IMR-90 (cell line): Measurements from ENCODE around the gene KRTAP4-16. TPM values are rescaled to one million over a fixed set of nuclear protein-coding genes. Genes with fewer than 3 reads are reported as not detected.
"Not testable (repeated sequence)": the region's sequence is repeated elsewhere in the genome, so short reads cannot be mapped to it uniquely, and the experiment has no call there.

Experiments
- ATAC-seq: fragments of 200-7000 bp; cut with Tn5 transposase; 2 replicates; pipeline ENCODE4 v1.9.1; 2020; ENCODE audit warnings: low read depth, mild to moderate bottlenecking, moderate library complexity
- BruUV-seq: library from RNA; stranded (reverse); fragments of 400-500 nt; replicated peaks from 2 replicates; lab custom pipeline; 2021; lab: Mats Ljungman, UMichigan
- CTCF ChIA-PET: fragments of 300-600 bp; formaldehyde crosslinking; extraction: SDS; loops from one replicate; lab custom pipeline; 2021; ENCODE audit warnings: antibody characterized with exemption; lab: Yijun Ruan, JAX
- POLR2A ChIA-PET: fragments of 300-600 bp; sonication (Branson Sonifier 250); formaldehyde crosslinking; loops from one replicate; lab custom pipeline; 2022; ENCODE audit warnings: antibody characterized with exemption; ENCODE audit not compliant: unreplicated experiment; lab: Charles Lee
- DNase-seq: peaks from one replicate; pipeline ENCODE4 v3.0.0; 2013
- H2AFZ ChIP-seq: replicated peaks from 2 replicates; pipeline ENCODE3; 2013; ENCODE audit warnings: low read length, mild to moderate bottlenecking; ENCODE audit not compliant: poor library complexity
- H2AK5ac ChIP-seq: 2 replicates; pipeline ENCODE4 v1.6.1; 2013; ENCODE audit warnings: low read depth, low read length, inconsistent platforms
- H2AK9ac ChIP-seq: replicated peaks from 2 replicates; pipeline ENCODE3; 2013; ENCODE audit warnings: mild to moderate bottlenecking, low read depth, low read length, moderate library complexity; ENCODE audit not compliant: poor library complexity
- H2BK120ac ChIP-seq: 2 replicates; pipeline ENCODE4 v1.6.1; 2013; ENCODE audit warnings: low read depth, low read length, inconsistent platforms
- H2BK15ac ChIP-seq: 3 replicates; pipeline ENCODE4 v1.6.1; 2013; ENCODE audit warnings: low read depth, low read length, inconsistent platforms
- H2BK20ac ChIP-seq: 2 replicates; pipeline ENCODE4 v1.6.1; 2013; ENCODE audit warnings: low read depth, mild to moderate bottlenecking, inconsistent platforms, low read length, moderate library complexity
- H2BK5ac ChIP-seq: 2 replicates; pipeline ENCODE4 v1.6.1; 2013; ENCODE audit warnings: mild to moderate bottlenecking, low read depth, low read length, inconsistent platforms; ENCODE audit not compliant: poor library complexity, severe bottlenecking
- H3K14ac ChIP-seq: replicated peaks from 2 replicates; pipeline ENCODE4 v1.6.1; 2013; ENCODE audit warnings: low read depth, low read length, inconsistent platforms
- H3K18ac ChIP-seq: 2 replicates; pipeline ENCODE4 v1.6.1; 2013; ENCODE audit warnings: low read depth, low read length, control low read depth
- H3K23ac ChIP-seq: 2 replicates; pipeline ENCODE4 v1.6.1; 2013; ENCODE audit warnings: low read depth, low read length, inconsistent platforms
- H3K27ac ChIP-seq: 2 replicates; pipeline ENCODE4 v1.5.1; 2013; ENCODE audit warnings: mild to moderate bottlenecking, control low read depth, low read length; ENCODE audit not compliant: insufficient read depth
- H3K27me3 ChIP-seq: 2 replicates; pipeline ENCODE4 v1.6.1; 2013; ENCODE audit warnings: low read length; ENCODE audit not compliant: control insufficient read depth, insufficient read depth
- H3K36me3 ChIP-seq: 2 replicates; pipeline ENCODE4 v1.6.1; 2013; ENCODE audit warnings: low read length, mixed read lengths; ENCODE audit not compliant: control insufficient read depth, insufficient read depth
- H3K4ac ChIP-seq: 2 replicates; pipeline ENCODE4 v1.6.1; 2013; ENCODE audit warnings: low read depth, low read length, inconsistent platforms
- H3K4me1 ChIP-seq: 2 replicates; pipeline ENCODE4 v1.6.1; 2013; ENCODE audit warnings: low read length, mixed read lengths; ENCODE audit not compliant: control insufficient read depth, insufficient read depth
- H3K4me2 ChIP-seq: 2 replicates; pipeline ENCODE4 v1.6.1; 2013; ENCODE audit warnings: low read depth, mild to moderate bottlenecking, control low read depth, low read length, moderate library complexity
- H3K4me3 ChIP-seq: 2 replicates; pipeline ENCODE4 v1.5.1; 2013; ENCODE audit warnings: low read depth, mild to moderate bottlenecking, control low read depth, low read length, moderate library complexity; ENCODE audit not compliant: insufficient read depth
- H3K56ac ChIP-seq: 2 replicates; pipeline ENCODE4 v1.6.1; 2013; ENCODE audit warnings: low read length, inconsistent platforms; ENCODE audit not compliant: insufficient read depth; ENCODE audit errors: extremely low read depth
- H3K79me1 ChIP-seq, 2 experiments: 2 replicates each; pipeline ENCODE4 v1.6.1; 2013; ENCODE audit warnings: low read length in 2 of 2, inconsistent platforms in 1 of 2, low read depth in 1 of 2
- H3K9ac ChIP-seq: 2 replicates; pipeline ENCODE4 v1.6.1; 2013; ENCODE audit warnings: low read depth, low read length, control low read depth
- H3K9me1 ChIP-seq: 2 replicates; pipeline ENCODE4 v1.6.1; 2013; ENCODE audit warnings: low read length, inconsistent platforms; ENCODE audit not compliant: insufficient read depth
- H3K9me3 ChIP-seq: 2 replicates; pipeline ENCODE4 v1.6.1; 2013; ENCODE audit warnings: low read length; ENCODE audit not compliant: control insufficient read depth, insufficient read depth
- H4K20me1 ChIP-seq: 2 replicates; pipeline ENCODE4 v1.6.1; 2013; ENCODE audit warnings: low read length, inconsistent platforms; ENCODE audit not compliant: insufficient read depth
- H4K5ac ChIP-seq: 2 replicates; pipeline ENCODE4 v1.6.1; 2013; ENCODE audit warnings: mild to moderate bottlenecking, low read depth, low read length, control low read depth
- H4K8ac ChIP-seq, 2 experiments: 2 replicates each; pipeline ENCODE4 v1.6.1; 2013; ENCODE audit warnings: low read depth in 2 of 2, low read length in 2 of 2, control low read depth in 1 of 2, inconsistent platforms in 1 of 2
- H4K91ac ChIP-seq: 2 replicates; pipeline ENCODE4 v1.6.1; 2013; ENCODE audit warnings: low read depth, low read length, inconsistent platforms; ENCODE audit not compliant: insufficient read depth
- BHLHE40 ChIP-seq: fragments of 150-350 bp; IDR thresholded peaks from 2 replicates; pipeline ENCODE4 v1.6.1; 2016; ENCODE audit warnings: mild to moderate bottlenecking, low read depth, low read length
- CEBPB ChIP-seq: IDR thresholded peaks from 2 replicates; pipeline ENCODE4 v1.6.1; 2012; ENCODE audit warnings: low read depth, low read length, improper control_type of control experiment
- WGBS, 2 experiments: methylation state at CpG; one replicate each; pipeline versions ENCODE4 v1.1.5 to v1.1.7; 2013; ENCODE audit warnings: missing lambda C conversion rate in 2 of 2; ENCODE audit not compliant: insufficient read length in 1 of 2; ENCODE audit errors: extremely low coverage in 2 of 2; 5-methylcytosine and 5-hydroxymethylcytosine counted together
- dilution Hi-C: fragments of 300-500 bp; cut with HindIII; formaldehyde crosslinking; loops from one replicate; pipeline ENCODE4 v1.14.3; 2018; ENCODE audit warnings: low sequenced_read_pairs; ENCODE audit not compliant: unreplicated experiment
- in situ Hi-C: fragments of 300-500 bp; cut with MboI; formaldehyde crosslinking; loops from 3 replicates; pipeline ENCODE4 v1.14.3; 2019; ENCODE audit warnings: low sequenced_read_pairs, inconsistent platforms, mixed read lengths
- intact Hi-C: fragments of 100-400 bp; cut with micrococcal nuclease; formaldehyde crosslinking; loops from 2 replicates; pipeline ENCODE4 v1.10.0; 2022
- polyA plus RNA-seq, 3 experiments: library from polyadenylated mRNA; depleted of rRNA; stranded (reverse); fragments of >200 nt; gene quantifications; 2 replicates each; pipeline ENCODE4 v1.2.3, GENCODE V29; 2012; ENCODE audit warnings: low replicate concordance in 1 of 3
- total RNA-seq: library from RNA; depleted of rRNA; stranded (reverse); fragments of >200 nt; gene quantifications from 2 replicates; pipeline ENCODE4 v1.2.3, GENCODE V29; 2012

The KRTAP4-16 gene
- total and polyA plus RNA-seq, 2 of the 4 experiments (the other 2 are of a cell fraction), result not detected

DNA sequence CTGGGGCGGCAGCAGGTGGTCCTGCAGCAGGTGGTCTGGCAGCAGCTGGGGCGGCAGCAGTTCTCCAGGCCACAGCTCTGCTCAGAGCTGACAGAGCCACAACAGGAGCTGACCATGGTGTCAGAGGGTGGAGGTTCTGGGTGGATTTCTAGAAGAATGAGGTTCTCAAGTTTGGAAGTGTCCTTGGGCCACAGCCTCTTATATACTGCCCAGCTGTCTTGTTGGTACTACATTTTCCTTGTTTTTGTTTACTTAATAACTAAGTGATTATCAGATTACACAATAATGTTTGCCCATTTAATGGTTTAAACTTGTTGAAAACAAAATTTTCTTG, 47.6 kb upstream of the KRTAP4-16 start, which contains the start of gene KRTAP4-5:
KRTAP4-5 (minus strand) TSS at position 174 of the 334 bp plus-strand sequence; CDS start at position 116, 58 bp downstream.
- Histone ChIP-seq H2AK5ac (no peak within 1 kb of the TSS), H2AFZ (no peak within 1 kb of the TSS), H3K4me1 (no peaks in the 10 kb centered on the region), H2AK9ac (no peak within 1 kb of the TSS), H4K20me1 (no peaks in the 10 kb centered on the region), H3K79me1 (no peaks in the 10 kb centered on the region), H2BK120ac (no peak within 1 kb of the TSS), H3K4me3 (no peak within 1 kb of the TSS), H4K91ac (no peak within 1 kb of the TSS), H3K9me3 (no peaks in the 10 kb centered on the region), H3K18ac (no peak within 1 kb of the TSS), H3K14ac (no peak within 1 kb of the TSS), H4K5ac (no peak within 1 kb of the TSS), H3K36me3 (no peaks in the 10 kb centered on the region), H3K4me2 (no peak within 1 kb of the TSS), H2BK20ac (no peak within 1 kb of the TSS), H3K27me3 (no peaks in the 10 kb centered on the region; the same call in 1 of the 2 replicates), H2BK15ac (no peak within 1 kb of the TSS), H3K9ac (no peak within 1 kb of the TSS), H3K9me1 (no peaks in the 10 kb centered on the region), H3K4ac (no peak within 1 kb of the TSS), H3K27ac (no peak within 1 kb of the TSS), H2BK5ac (no peak within 1 kb of the TSS), H3K56ac (no peak within 1 kb of the TSS), H3K23ac (no peak within 1 kb of the TSS), H4K8ac (no peak within 1 kb of the TSS)
- POLR2A ChIA-PET, result no interaction called here
- CTCF ChIA-PET, result interaction anchor here (0.6 kb wide), 1 partner anchor 52 kb away, joined by 4 read pairs; no protein-coding TSS in a partner anchor
- intact Hi-C loops, result no loop called here
- BruUV-seq, result no TSS peak
- dilution Hi-C loops, result no loop called here
- TF ChIP-seq CEBPB (0 out of 2 replicates have a peak, but pooled peaks have one; percentile 18), BHLHE40 (no peak)
- in situ Hi-C loops, result no loop called here
- no peak for ATAC-seq
- WGBS, 2 experiments, result 100% methylated on average over 1 of the region's 2 CpGs; no CpG with 5 or more reads in 1 of the 2 experiments
- DNase-seq, result no peak

DNA sequence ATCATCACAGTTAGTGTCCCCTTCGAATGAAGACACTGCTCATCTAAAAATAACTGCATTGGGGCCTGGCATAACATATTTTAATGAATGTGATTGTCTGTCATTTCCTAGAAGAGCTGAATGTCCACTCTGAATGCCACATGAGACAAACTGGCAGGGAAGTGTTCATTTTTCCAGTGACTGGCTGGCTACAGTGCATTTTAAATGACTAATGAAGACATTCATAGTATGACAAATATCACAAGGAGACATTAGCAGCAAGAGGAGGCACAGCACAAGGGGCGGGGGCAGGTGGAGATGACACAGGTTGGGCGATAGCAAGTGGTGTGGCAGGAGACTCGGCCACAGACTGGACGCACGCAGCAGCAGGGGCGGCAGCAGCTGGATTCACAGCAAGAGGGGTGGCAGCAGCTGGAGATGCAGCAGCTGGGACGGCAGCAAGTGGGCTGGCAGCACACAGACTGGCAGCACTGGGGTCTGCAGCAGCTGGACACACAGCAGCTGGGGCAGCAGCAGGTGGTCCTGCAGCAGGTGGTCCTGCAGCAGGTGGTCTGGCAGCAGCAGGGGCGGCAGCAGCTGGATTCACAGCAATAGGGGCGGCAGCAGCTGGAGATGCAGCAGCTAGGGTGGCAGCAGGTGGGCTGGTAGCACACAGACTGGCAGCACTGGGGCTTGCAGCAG, 47.1 kb upstream of the KRTAP4-16 start:
- H4K5ac ChIP-seq, POLR2A ChIA-PET, H2BK120ac ChIP-seq, H3K9ac ChIP-seq, H3K18ac ChIP-seq, H2BK20ac ChIP-seq, dilution Hi-C loops, H4K8ac ChIP-seq, H2BK5ac ChIP-seq, intact Hi-C loops, H3K14ac ChIP-seq, H3K9me1 ChIP-seq, H4K91ac ChIP-seq, H3K36me3 ChIP-seq, H3K9me3 ChIP-seq, H4K20me1 ChIP-seq, DNase-seq, H2AFZ ChIP-seq, H2BK15ac ChIP-seq, BruUV-seq, H3K4ac ChIP-seq, H2AK5ac ChIP-seq, H2AK9ac ChIP-seq, H3K23ac ChIP-seq, H3K4me2 ChIP-seq, H3K27ac ChIP-seq, H3K79me1 ChIP-seq, in situ Hi-C loops, ATAC-seq, H3K4me1 ChIP-seq, H3K4me3 ChIP-seq, H3K27me3 ChIP-seq, H3K56ac ChIP-seq: not testable (repeated sequence)
- WGBS, 2 experiments, result 87% methylated on average over 3 of the region's 10 CpGs; no CpG with 5 or more reads in 1 of the 2 experiments
- CTCF ChIA-PET, result interaction anchor here (0.6 kb wide), 1 partner anchor 52 kb away, joined by 4 read pairs; no protein-coding TSS in a partner anchor
